ENCODE measurements around the gene GREB1. TPM values are rescaled to one million over a fixed set of nuclear protein-coding genes. Genes with fewer than 3 reads are reported as not detected.

Gene GREB1
- total and polyA plus RNA-seq, 9 donors = 104 to 723 (median 232) TPM

- peak; percentile 68 to 83 (median 69) for DNase-seq
- H3K36me3 ChIP-seq = no peaks in the 10 kb centered on the region
- intact Hi-C loops (cut with DNase I) = loop anchor here in 1 of 4 donors (5.0 kb wide), 1 partner anchor 205 kb away; no protein-coding TSS in a partner anchor
- H3K4me1 ChIP-seq (ENCODE audit: insufficient read depth) = peaks cover 27% of the 10 kb centered on the region
- TF ChIP-seq POLR2A (IDR thresholded peaks at IDR 0.05) (no peak), CTCF (IDR thresholded peaks at IDR 0.05) (peak; percentile 54 to 79 (median 62)), EP300 (IDR thresholded peaks at IDR 0.05) (no peak)
- H3K9me3 ChIP-seq = no peaks in the 10 kb centered on the region
- H3K27me3 ChIP-seq = no peaks in the 10 kb centered on the region
- peak overlapping the region; percentile 67 to 74 for H3K27ac ChIP-seq
- WGBS, 3 donors = 71 to 74% (median 72%) methylated on average over 31 of the region's 31 CpGs
- H3K4me3 ChIP-seq = no peak overlapping the region
These were observed 148.1 kb downstream of the GREB1 start for GRCh38 chr2:11681722-11682589.

- H3K36me3 ChIP-seq = no peaks in the 10 kb centered on the region
These were observed 148.7 kb downstream of the GREB1 start for GRCh38 chr2:11682590-11682915.

GRCh38 chr2:11683476-11683875 is 149.6 kb downstream of the GREB1 start:
- peaks cover 33% of the 10 kb centered on the region for H3K4me1 ChIP-seq (ENCODE audit: insufficient read depth)
- no peaks in the 10 kb centered on the region for H3K27me3 ChIP-seq
- 62 to 67% (median 67%) methylated on average over 9 of the region's 9 CpGs for WGBS, 3 donors
- TF ChIP-seq EP300 (IDR thresholded peaks at IDR 0.05) (no peak), POLR2A (IDR thresholded peaks at IDR 0.05) (no peak), CTCF (IDR thresholded peaks at IDR 0.05) (no peak)
- no peak overlapping the region for H3K4me3 ChIP-seq
- no peak overlapping the region for H3K27ac ChIP-seq
- intact Hi-C loops (cut with DNase I) = loop anchor here in 1 of 4 donors (5.0 kb wide), 1 partner anchor 206 kb away; no protein-coding TSS in a partner anchor
- DNase-seq = peak in 1 of 5 donors; percentile 28
- no peaks in the 10 kb centered on the region for H3K36me3 ChIP-seq
- H3K9me3 ChIP-seq = no peaks in the 10 kb centered on the region

More at GRCh38 chr2:11682590-11682915, 148.7 kb downstream of the GREB1 start:
- TF ChIP-seq POLR2A (IDR thresholded peaks at IDR 0.05) (no peak), EP300 (IDR thresholded peaks at IDR 0.05) (no peak), CTCF (IDR thresholded peaks at IDR 0.05) (no peak)
- H3K4me1 ChIP-seq (ENCODE audit: insufficient read depth) = peaks cover 29% of the 10 kb centered on the region
- H3K4me3 ChIP-seq = no peak overlapping the region
- DNase-seq = peak in 1 of 5 donors; percentile 37
- H3K27ac ChIP-seq = peak overlapping the region in 1 of 2 donors; percentile 74
- WGBS, 3 donors = 91 to 96% (median 92%) methylated on average over 8 of the region's 8 CpGs
- H3K9me3 ChIP-seq = no peaks in the 10 kb centered on the region
- H3K27me3 ChIP-seq = no peaks in the 10 kb centered on the region
- intact Hi-C loops (cut with DNase I) = loop anchor here in 1 of 4 donors (5.0 kb wide), 1 partner anchor 205 kb away; no protein-coding TSS in a partner anchor

GRCh38 chr2:11683966-11684365 is 150.1 kb downstream of the GREB1 start:
- TF ChIP-seq CTCF (IDR thresholded peaks at IDR 0.05) (no peak), EP300 (IDR thresholded peaks at IDR 0.05) (no peak), POLR2A (IDR thresholded peaks at IDR 0.05) (no peak)
- Histone ChIP-seq H3K4me1 (ENCODE audit: insufficient read depth) (peaks cover 33% of the 10 kb centered on the region), H3K27me3 (no peaks in the 10 kb centered on the region), H3K36me3 (no peaks in the 10 kb centered on the region), H3K27ac (no peak overlapping the region), H3K9me3 (no peaks in the 10 kb centered on the region), H3K4me3 (no peak overlapping the region)
- 86 to 90% (median 90%) methylated on average over 4 of the region's 4 CpGs for WGBS, 3 donors
- intact Hi-C loops (cut with DNase I) = loop anchor here in 1 of 4 donors (5.0 kb wide), 1 partner anchor 207 kb away; no protein-coding TSS in a partner anchor
- peak in 1 of 5 donors; percentile 34 for DNase-seq

Data from ovary (tissue), 9 donors.